ENCODE data around the gene AGBL1.

Gene AGBL1

GRCh38 chr15:86903642-86904421 lies 824.2 kb downstream of the AGBL1 start:
- DNase-seq = no peak

GRCh38 chr15:86905625-86906256 lies 826.1 kb downstream of the AGBL1 start:
- no peak for DNase-seq

- DNase-seq = no peak
These were observed 826.7 kb downstream of the AGBL1 start for GRCh38 chr15:86906376-86906775.

GRCh38 chr15:86911022-86911421 lies 831.4 kb downstream of the AGBL1 start:
- no peak for DNase-seq

GRCh38 chr15:86912661-86913060 lies 833.0 kb downstream of the AGBL1 start:
- DNase-seq = no peak

- DNase-seq = no peak
These were observed 836.2 kb downstream of the AGBL1 start for GRCh38 chr15:86915811-86916331.

- no peak for DNase-seq
These were observed 837.1 kb downstream of the AGBL1 start for GRCh38 chr15:86916671-86917360.

- no peak for DNase-seq
These were observed 837.6 kb downstream of the AGBL1 start for GRCh38 chr15:86917361-86917671.

- DNase-seq = no peak
These were observed 839.9 kb downstream of the AGBL1 start for GRCh38 chr15:86919581-86919980.

GRCh38 chr15:86929461-86929860 lies 849.8 kb downstream of the AGBL1 start:
- no peak for DNase-seq

GRCh38 chr15:86932456-86932855 lies 852.8 kb downstream of the AGBL1 start:
- DNase-seq = no peak

GRCh38 chr15:86935841-86936240 lies 856.2 kb downstream of the AGBL1 start:
- no peak for DNase-seq

GRCh38 chr15:86942285-86942684 lies 862.6 kb downstream of the AGBL1 start:
- no peak for DNase-seq

- no peak for DNase-seq
These were observed 869.0 kb downstream of the AGBL1 start for GRCh38 chr15:86948719-86949118.

- no peak for DNase-seq
These were observed 879.6 kb downstream of the AGBL1 start for GRCh38 chr15:86959254-86959653.

- no peak for DNase-seq
These were observed 882.0 kb downstream of the AGBL1 start for GRCh38 chr15:86961669-86962068.

- DNase-seq = no peak
These were observed 884.6 kb downstream of the AGBL1 start for GRCh38 chr15:86964271-86964670.

GRCh38 chr15:86968244-86968643 lies 888.6 kb downstream of the AGBL1 start:
- no peak for DNase-seq

GRCh38 chr15:86969364-86969763 lies 889.7 kb downstream of the AGBL1 start:
- DNase-seq = no peak

- DNase-seq = no peak
These were observed 893.7 kb downstream of the AGBL1 start for GRCh38 chr15:86973284-86973844.

- no peak for DNase-seq
These were observed 908.4 kb downstream of the AGBL1 start for GRCh38 chr15:86988033-86988432.

- DNase-seq = no peak
These were observed 942.1 kb downstream of the AGBL1 start for GRCh38 chr15:87021751-87022150.

GRCh38 chr15:87031540-87032230 lies 952.0 kb downstream of the AGBL1 start:
- no peak for DNase-seq
